K562 (cell line): ENCODE measurements around the gene BIRC7. TPM values are rescaled to one million over a fixed set of nuclear protein-coding genes. Genes with fewer than 3 reads are reported as not detected.

ENCODE experiments used
- ATAC-seq: fragments of 200-7000 bp; cut with Tn5 transposase; 3 replicates; pipeline ENCODE4 v1.9.1; 2020; ENCODE audit warnings: moderate library complexity
- BruUV-seq: library from RNA; stranded (reverse); fragments of 400-500 nt; replicated peaks from 2 replicates; lab custom pipeline; 2021; lab: Mats Ljungman, UMichigan
- CTCF ChIA-PET: fragments of 300-600 bp; formaldehyde crosslinking; extraction: SDS; loops from one replicate; lab custom pipeline; 2021; ENCODE audit warnings: low intra/inter-chr PET ratio; lab: Yijun Ruan, JAX
- POLR2A ChIA-PET: fragments of 300-600, 350-650 bp; sonication (Branson Sonifier 250); formaldehyde crosslinking; extraction: SDS; loops from one replicate; lab custom pipeline; 2021; ENCODE audit warnings: antibody characterized with exemption, inconsistent platforms; lab: Yijun Ruan, JAX
- DNase-seq, 4 experiments: peaks; one replicate each; pipeline versions ENCODE4 v3.0.0 to v3.0.0-alpha.2; 2011 to 2018; ENCODE audit warnings: low spot score in 3 of 4, mixed read lengths in 3 of 4; ENCODE audit errors: extremely low read depth in 1 of 4
- FAIRE-seq: peaks from 2 replicates; lab custom pipeline; 2011; peaks lifted over from hg19 to GRCh38; lab: Jason Lieb, UNC
- H2AFZ ChIP-seq: 2 replicates; pipeline ENCODE4 v1.6.0; 2011; ENCODE audit warnings: low read depth, low read length, control low read depth, inconsistent platforms
- H3K27ac ChIP-seq: fragments of 200-600 bp; 3 replicates; pipeline ENCODE4 v1.8.0; 2011; ENCODE audit warnings: low read depth, mild to moderate bottlenecking, control low read depth, inconsistent platforms, low read length, moderate library complexity, mixed read lengths; ENCODE audit errors: extremely low read depth
- H3K27me3 ChIP-seq, 2 experiments: fragments of 300-600 bp in 1 of 2; 2 replicates in 1 of 2; 3 replicates in 1 of 2; pipeline versions ENCODE4 v1.6.0 to v1.8.0; 2011; ENCODE audit warnings: inconsistent platforms in 2 of 2, low read length in 2 of 2, mild to moderate bottlenecking in 1 of 2, mixed read lengths in 1 of 2, moderate library complexity in 1 of 2; ENCODE audit not compliant: control insufficient read depth in 2 of 2, insufficient read depth in 2 of 2
- H3K36me3 ChIP-seq: fragments of 300-600 bp; 3 replicates; pipeline ENCODE4 v1.8.0; 2011; ENCODE audit warnings: mild to moderate bottlenecking, low read length, inconsistent platforms; ENCODE audit not compliant: control insufficient read depth, insufficient read depth
- H3K4me1 ChIP-seq, 2 experiments: fragments of 200-600 bp in 1 of 2; replicated peaks in 1 of 2; 2 replicates in 1 of 2; 3 replicates in 1 of 2; pipeline versions ENCODE4 v1.5.1 to v1.8.0; 2011; ENCODE audit warnings: inconsistent platforms in 2 of 2, low read length in 2 of 2, mild to moderate bottlenecking in 1 of 2, mixed read lengths in 1 of 2, moderate library complexity in 1 of 2; ENCODE audit not compliant: control insufficient read depth in 2 of 2, insufficient read depth in 2 of 2
- H3K4me2 ChIP-seq: 2 replicates; pipeline ENCODE4 v1.6.1; 2011; ENCODE audit warnings: low read length, control low read depth, inconsistent platforms, mixed read lengths; ENCODE audit not compliant: insufficient read depth
- H3K4me3 ChIP-seq: fragments of 200-600 bp; sonication (generic), shearing (Covaris generic); 2 replicates; pipeline ENCODE4 v1.5.1; 2016; ENCODE audit warnings: control low read depth, inconsistent platforms
- H3K79me2 ChIP-seq: fragments of 200-600 bp; 3 replicates; pipeline ENCODE4 v1.8.0; 2011; ENCODE audit warnings: low read length, inconsistent platforms; ENCODE audit not compliant: control insufficient read depth, insufficient read depth
- H3K9ac ChIP-seq, 2 experiments: 2 replicates each; pipeline versions ENCODE4 v1.6.0 to v1.6.1; 2011; ENCODE audit warnings: low read depth in 2 of 2, low read length in 2 of 2, control low read depth in 1 of 2, inconsistent platforms in 1 of 2, mild to moderate bottlenecking in 1 of 2, mixed read lengths in 1 of 2; ENCODE audit not compliant: insufficient read depth in 1 of 2
- H3K9me1 ChIP-seq: one replicate; pipeline ENCODE4 v1.6.0; 2011; ENCODE audit warnings: inconsistent platforms, mild to moderate bottlenecking, low read length, moderate library complexity; ENCODE audit not compliant: control insufficient read depth, insufficient read depth
- H3K9me3 ChIP-seq: replicated peaks from 2 replicates; pipeline ENCODE4 v1.5.1; 2011; ENCODE audit warnings: low read depth, low read length, inconsistent platforms; ENCODE audit not compliant: control insufficient read depth, insufficient read depth
- H4K20me1 ChIP-seq: replicated peaks from 2 replicates; pipeline ENCODE4 v1.6.1; 2011; ENCODE audit warnings: low read length, inconsistent platforms, mixed read lengths; ENCODE audit not compliant: control insufficient read depth, insufficient read depth
- LCOR ChIP-seq: sonication (generic); formaldehyde crosslinking; IDR thresholded peaks from 2 replicates; pipeline ENCODE4 v1.8.0; 2022; ENCODE audit warnings: mild to moderate bottlenecking, missing genetic modification reagents
- NCOR1 ChIP-seq: fragments of 450-650 bp; IDR thresholded peaks from 2 replicates; pipeline ENCODE4 v1.6.1; 2016; ENCODE audit warnings: mild to moderate bottlenecking, moderate library complexity
- ZFP36 ChIP-seq: fragments of 150-350 bp; IDR thresholded peaks from 2 replicates; pipeline ENCODE4 v1.6.1; 2018; ENCODE audit warnings: low read length, low read depth; ENCODE audit not compliant: partially characterized antibody
- WGBS: fragments of 100-300 bp; shearing (Covaris generic); methylation state at CpG from one replicate; pipeline ENCODE4 v1.1.6; 2016; ENCODE audit warnings: low coverage, mixed read lengths; ENCODE audit not compliant: insufficient coverage; ENCODE audit errors: missing lambda C conversion rate; 5-methylcytosine and 5-hydroxymethylcytosine counted together
- in situ Hi-C: fragments of 300-500 bp; cut with MboI; formaldehyde crosslinking; loops from 4 replicates; pipeline ENCODE4 v1.15.0; 2018; ENCODE audit warnings: inconsistent platforms, mixed read lengths
- intact Hi-C: fragments of 100-400 bp; cut with micrococcal nuclease; formaldehyde crosslinking; loops from 2 replicates; pipeline ENCODE4 v1.14.2; 2022
- polyA plus RNA-seq, 8 experiments: library from polyadenylated mRNA; depleted of rRNA in 4 of 8; stranded (reverse) in 5 of 8; unstranded in 3 of 8; fragments of >200 nt; fragmentation: Nextera tagmentation in 2 of 8; fragmentation: Illumina TruSeq in 1 of 8; extraction: Ambion mirVana in 2 of 8; extraction: Trizol in 1 of 8; gene quantifications; 2 replicates each; pipeline versions ENCODE4 v1.2.1 to v1.2.3, GENCODE V29; 2011 to 2014; ENCODE audit warnings: inconsistent platforms in 1 of 8, missing spikeins in 1 of 8
- total RNA-seq, 7 experiments: library from RNA; depleted of rRNA in 6 of 7; stranded (reverse); fragments of >200 nt in 6 of 7; fragmentation: Illumina TruSeq in 2 of 7; extraction: Trizol in 2 of 7; gene quantifications; 2 replicates each; pipeline versions ENCODE4 v1.2.1 to v1.2.3, GENCODE V29; 2011 to 2021; ENCODE audit warnings: low replicate concordance in 1 of 7
- TF ChIP-seq, protein P1 (sequence below): sonication (generic); formaldehyde crosslinking; IDR thresholded peaks from 2 replicates; pipeline ENCODE4 v1.8.1; 2023; ENCODE audit warnings: mild to moderate bottlenecking, missing genetic modification reagents
- TF ChIP-seq, protein P2 (sequence below): sonication (generic); formaldehyde crosslinking; IDR thresholded peaks from 2 replicates; pipeline ENCODE4 v1.8.0; 2023; ENCODE audit warnings: mild to moderate bottlenecking, missing genetic modification reagents

The BIRC7 gene
- total and polyA plus RNA-seq, 9 of the 15 experiments (the other 6 are each of a cell fraction or from before 2014, with no cell fraction given), result 0.14 to 0.19 (median 0.16) TPM; not detected in 5

DNA sequence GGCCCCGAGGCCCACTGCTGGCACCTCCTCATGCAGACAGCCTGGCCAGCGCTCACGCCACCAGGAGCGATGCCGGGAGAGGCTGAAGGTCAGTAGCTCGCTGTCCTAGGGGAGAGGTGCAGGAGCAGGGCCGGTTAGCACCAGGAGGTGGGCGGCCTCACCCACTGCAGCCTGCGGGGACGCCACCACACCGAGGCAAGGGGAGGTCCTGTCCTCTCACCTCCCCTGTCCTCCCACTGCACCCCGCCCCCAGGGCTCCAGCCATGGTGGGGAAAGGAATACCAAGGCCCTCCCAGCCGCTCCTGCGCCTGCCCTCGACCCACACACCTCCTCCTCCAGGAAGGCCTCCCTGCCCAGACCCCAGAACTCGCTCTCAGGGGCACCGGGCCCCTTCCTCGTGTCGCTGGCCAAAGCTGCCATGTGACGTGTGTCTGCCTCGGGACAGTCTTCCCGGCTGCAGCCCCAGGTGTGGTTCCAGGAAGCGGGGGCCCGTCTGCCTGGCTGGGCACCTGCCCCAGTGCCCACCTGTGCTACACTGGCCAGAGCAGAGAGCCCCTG, 12.0 kb downstream of the BIRC7 start:
- H3K4me3 ChIP-seq, result no peak overlapping the region
- H3K36me3 ChIP-seq, result no peaks in the 10 kb centered on the region
- no peak overlapping the region for H2AFZ ChIP-seq
- H3K9me1 ChIP-seq, result no peaks in the 10 kb centered on the region
- H4K20me1 ChIP-seq, result peaks cover 22% of the 10 kb centered on the region
- ChIA-PET POLR2A (interaction anchor here (0.5 to 1.1 kb wide), 2 partner anchors 9 to 12 kb away, joined by 3 read pairs; partner anchors contain the start of gene BIRC7), CTCF (no interaction called here)
- H3K4me2 ChIP-seq, result no peak overlapping the region
- 5% methylated on average over 11 of the region's 24 CpGs for WGBS
- intact Hi-C loops (no loop called here), in situ Hi-C loops (no loop called here)
- TF ChIP-seq, protein P1, sequence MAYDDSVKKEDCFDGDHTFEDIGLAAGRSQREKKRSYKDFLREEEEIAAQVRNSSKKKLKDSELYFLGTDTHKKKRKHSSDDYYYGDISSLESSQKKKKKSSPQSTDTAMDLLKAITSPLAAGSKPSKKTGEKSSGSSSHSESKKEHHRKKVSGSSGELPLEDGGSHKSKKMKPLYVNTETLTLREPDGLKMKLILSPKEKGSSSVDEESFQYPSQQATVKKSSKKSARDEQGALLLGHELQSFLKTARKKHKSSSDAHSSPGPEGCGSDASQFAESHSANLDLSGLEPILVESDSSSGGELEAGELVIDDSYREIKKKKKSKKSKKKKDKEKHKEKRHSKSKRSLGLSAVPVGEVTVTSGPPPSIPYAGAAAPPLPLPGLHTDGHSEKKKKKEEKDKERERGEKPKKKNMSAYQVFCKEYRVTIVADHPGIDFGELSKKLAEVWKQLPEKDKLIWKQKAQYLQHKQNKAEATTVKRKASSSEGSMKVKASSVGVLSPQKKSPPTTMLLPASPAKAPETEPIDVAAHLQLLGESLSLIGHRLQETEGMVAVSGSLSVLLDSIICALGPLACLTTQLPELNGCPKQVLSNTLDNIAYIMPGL, result no peak
- TF ChIP-seq ZFP36 (peak; percentile 68), LCOR (CRISPR knock-in tag) (no peak), NCOR1 (no peak)
- TF ChIP-seq, protein P2, sequence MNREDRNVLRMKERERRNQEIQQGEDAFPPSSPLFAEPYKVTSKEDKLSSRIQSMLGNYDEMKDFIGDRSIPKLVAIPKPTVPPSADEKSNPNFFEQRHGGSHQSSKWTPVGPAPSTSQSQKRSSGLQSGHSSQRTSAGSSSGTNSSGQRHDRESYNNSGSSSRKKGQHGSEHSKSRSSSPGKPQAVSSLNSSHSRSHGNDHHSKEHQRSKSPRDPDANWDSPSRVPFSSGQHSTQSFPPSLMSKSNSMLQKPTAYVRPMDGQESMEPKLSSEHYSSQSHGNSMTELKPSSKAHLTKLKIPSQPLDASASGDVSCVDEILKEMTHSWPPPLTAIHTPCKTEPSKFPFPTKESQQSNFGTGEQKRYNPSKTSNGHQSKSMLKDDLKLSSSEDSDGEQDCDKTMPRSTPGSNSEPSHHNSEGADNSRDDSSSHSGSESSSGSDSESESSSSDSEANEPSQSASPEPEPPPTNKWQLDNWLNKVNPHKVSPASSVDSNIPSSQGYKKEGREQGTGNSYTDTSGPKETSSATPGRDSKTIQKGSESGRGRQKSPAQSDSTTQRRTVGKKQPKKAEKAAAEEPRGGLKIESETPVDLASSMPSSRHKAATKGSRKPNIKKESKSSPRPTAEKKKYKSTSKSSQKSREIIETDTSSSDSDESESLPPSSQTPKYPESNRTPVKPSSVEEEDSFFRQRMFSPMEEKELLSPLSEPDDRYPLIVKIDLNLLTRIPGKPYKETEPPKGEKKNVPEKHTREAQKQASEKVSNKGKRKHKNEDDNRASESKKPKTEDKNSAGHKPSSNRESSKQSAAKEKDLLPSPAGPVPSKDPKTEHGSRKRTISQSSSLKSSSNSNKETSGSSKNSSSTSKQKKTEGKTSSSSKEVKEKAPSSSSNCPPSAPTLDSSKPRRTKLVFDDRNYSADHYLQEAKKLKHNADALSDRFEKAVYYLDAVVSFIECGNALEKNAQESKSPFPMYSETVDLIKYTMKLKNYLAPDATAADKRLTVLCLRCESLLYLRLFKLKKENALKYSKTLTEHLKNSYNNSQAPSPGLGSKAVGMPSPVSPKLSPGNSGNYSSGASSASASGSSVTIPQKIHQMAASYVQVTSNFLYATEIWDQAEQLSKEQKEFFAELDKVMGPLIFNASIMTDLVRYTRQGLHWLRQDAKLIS (CRISPR knock-in tag), result no peak
- FAIRE-seq, result no peak
- peaks cover 0 to 44% of the 10 kb centered on the region in 2 experiments; a peak in 1 of 5 replicates for H3K4me1 ChIP-seq
- H3K9me3 ChIP-seq, result no peaks in the 10 kb centered on the region
- no peak overlapping the region for H3K27ac ChIP-seq
- H3K27me3 ChIP-seq, result peaks cover 41 to 86% of the 10 kb centered on the region in 2 experiments; a peak in 4 of 5 replicates
- ATAC-seq, result no peak
- no TSS peak for BruUV-seq
- no peaks in the 10 kb centered on the region for H3K79me2 ChIP-seq
- DNase-seq, result no peak
- H3K9ac ChIP-seq, result no peak overlapping the region
